ENCODE measurements around the gene MT1M.
"Not testable (repeated sequence)": the region's sequence is repeated elsewhere in the genome, so short reads cannot be mapped to it uniquely, and the experiment has no call there.

Gene MT1M

DNA sequence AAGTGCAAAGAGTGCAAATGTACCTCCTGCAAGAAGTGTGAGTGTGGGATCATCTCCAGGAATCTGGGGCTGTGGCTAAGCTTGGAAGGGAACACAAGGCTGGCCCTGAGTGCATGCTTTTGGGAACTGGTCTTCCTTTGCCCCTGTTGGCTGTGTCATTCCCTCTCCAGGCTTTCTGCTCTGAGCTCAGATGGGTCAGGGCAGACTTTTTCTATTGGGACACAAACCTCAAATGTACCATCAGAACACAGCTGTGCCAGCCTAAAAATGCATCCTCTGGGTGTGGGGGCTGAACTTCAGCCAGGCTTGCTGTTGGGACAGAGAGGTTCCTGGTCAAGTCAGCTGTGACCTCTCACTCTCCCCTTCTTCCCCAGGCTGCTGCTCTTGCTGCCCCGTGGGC lies 20.1 kb downstream of the MT1M start:
- DNase-seq, result no peak

DNA sequence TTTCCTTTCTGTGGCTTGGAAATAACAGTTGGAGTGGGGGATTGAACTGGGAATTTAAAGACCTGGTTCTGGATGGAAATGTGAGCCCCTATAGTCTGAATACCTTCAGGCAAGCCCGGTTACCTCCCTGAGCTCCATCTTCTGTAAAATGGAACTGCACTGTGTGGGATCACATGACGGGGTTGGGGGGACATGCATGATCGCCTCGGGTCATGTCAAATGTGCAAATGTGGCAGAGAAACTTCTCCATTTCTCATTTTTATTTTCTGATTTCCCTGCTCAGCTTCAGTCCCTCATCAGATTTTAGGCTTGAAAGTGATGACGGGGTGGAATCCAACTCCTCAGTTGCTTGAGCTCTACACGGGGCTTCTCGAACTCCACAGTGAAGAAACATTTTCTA lies 20.8 kb downstream of the MT1M start:
- no peak for DNase-seq

DNA sequence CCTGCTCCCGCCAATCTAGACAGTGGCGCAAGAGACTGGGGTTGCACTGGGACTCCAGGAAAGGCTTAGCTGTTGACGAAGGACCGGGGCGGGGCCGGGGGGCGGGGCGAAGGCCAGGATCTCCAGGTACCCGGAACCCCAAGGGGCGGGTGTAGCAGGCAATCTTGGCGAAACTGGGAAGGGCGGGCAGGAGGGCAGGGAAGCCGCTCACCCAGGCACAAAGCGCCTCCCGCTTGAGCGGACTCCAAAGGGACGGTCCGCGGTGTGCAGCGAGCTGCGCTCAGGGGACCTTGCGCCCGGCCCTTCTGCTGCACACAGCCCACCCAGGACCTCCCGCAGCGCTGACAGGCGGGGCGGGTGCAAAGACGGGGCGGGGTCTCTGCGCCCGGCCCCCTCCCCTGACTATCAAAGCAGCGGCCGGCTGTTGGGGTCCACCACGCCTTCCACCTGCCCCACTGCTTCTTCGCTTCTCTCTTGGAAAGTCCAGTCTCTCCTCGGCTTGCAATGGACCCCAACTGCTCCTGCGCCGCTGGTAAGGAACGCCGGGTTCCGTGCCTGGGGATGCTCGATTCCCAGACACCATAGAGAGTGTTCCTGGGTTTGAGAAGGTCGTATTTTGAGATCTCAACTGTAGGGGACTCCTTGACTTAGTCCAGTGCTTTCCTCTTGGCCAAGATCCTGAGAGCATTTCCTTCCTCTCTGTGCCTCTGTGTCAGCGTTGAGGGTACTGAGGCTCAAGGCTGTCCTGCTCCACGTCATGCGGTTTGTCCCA lies 25.3 kb downstream of the MT1M start, which contains the start of gene MT1F:
Gene MT1F, plus strand, starts transcription at position 405 of the 772 bp plus-strand sequence. Its CDS starts 100 bp downstream, at position 505.
- DNase-seq, result peak; percentile 45

DNA sequence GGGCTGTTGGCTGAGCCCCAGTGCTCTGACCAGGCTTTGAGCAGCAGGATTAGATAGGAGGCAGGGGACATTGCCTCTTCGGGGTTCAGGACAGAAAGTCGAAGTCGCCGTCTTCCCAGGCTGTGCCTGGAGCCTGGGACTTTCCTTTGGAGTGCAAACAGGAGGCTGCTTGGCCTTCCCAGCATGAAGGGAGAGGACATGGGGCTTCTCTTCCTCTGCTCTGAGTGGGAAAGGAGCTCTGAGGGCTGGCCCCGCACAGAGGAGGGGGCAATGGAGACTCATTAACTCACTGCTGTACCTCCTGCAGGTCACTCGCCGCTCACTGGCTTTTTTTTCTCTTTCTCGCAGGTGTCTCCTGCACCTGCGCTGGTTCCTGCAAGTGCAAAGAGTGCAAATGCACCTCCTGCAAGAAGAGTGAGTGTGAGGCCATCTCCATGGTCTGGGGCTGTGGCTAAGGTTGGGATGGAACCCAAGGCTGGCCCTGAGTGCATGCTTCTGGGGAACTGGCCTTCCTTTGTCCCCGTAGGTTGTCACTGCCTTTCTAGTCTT lies 25.9 kb downstream of the MT1M start:
- no peak for DNase-seq

DNA sequence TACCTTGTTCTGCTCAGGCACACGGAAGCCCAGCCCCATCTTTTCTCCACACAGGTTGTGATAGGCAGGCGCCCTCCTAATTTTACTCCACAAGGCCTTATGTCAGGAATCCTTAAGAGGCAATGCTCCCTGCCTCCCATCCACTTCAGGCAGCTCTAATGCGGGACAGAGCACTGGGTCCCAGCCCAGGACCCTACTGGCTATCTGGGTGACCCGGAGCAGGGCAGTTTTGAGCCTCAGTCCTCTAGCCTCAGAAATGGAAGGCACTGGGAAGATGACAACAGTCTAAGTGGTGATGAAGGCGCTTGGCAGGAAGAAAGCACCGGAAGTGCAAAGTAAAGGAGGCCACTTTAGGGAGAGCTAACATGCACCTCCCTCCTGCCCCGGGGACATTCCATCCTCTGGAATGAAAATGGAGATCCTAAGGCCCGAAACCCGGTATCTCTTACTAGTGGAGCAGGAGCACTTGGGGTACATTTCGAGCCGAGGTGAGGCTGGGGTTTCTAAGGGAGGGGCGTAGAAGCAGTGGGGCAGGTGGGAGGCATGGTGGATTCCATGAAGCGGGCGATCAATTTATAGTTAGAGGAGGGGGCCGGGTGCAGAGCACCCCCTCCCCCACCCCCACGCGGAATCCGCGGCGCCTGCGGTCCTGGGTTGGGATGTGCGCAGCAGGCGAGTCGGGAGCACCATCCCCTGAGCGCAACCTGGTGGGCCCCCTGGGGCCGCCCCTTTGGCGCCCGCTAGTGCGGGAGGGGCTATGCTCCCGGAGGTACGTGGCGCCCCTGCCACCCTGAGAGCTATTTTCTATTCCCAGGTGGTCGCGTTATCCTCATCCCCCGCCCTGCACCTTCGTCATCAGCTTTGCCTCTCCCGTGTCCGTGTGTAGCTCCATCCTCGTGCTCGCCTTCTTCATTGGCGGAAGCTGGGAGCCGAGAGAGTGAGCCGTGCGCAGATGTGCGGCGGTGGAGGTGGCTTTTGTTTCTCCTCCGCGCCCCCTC lies 30.2 kb downstream of the MT1M start:
- DNase-seq, result no peak

DNA sequence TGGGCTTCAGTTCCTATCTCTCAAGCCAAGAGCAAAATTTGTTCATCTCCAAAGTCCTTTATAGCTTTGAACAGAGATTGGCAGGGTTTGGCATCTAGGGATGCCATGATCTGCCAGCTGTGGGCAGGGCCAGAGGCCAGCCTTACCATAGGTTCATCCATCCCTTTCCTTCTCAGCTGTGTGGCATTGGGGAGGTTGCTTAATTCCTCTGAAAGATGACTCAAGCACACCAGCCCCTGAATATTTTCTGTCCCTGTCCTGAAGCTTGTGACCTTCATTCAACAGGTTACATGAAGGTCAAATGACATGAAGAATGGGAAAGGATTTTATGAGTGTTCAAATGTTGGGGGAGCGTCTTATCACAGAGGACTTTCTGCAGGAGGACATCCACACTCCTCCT lies 32.0 kb downstream of the MT1M start:
- no peak for DNase-seq

DNA sequence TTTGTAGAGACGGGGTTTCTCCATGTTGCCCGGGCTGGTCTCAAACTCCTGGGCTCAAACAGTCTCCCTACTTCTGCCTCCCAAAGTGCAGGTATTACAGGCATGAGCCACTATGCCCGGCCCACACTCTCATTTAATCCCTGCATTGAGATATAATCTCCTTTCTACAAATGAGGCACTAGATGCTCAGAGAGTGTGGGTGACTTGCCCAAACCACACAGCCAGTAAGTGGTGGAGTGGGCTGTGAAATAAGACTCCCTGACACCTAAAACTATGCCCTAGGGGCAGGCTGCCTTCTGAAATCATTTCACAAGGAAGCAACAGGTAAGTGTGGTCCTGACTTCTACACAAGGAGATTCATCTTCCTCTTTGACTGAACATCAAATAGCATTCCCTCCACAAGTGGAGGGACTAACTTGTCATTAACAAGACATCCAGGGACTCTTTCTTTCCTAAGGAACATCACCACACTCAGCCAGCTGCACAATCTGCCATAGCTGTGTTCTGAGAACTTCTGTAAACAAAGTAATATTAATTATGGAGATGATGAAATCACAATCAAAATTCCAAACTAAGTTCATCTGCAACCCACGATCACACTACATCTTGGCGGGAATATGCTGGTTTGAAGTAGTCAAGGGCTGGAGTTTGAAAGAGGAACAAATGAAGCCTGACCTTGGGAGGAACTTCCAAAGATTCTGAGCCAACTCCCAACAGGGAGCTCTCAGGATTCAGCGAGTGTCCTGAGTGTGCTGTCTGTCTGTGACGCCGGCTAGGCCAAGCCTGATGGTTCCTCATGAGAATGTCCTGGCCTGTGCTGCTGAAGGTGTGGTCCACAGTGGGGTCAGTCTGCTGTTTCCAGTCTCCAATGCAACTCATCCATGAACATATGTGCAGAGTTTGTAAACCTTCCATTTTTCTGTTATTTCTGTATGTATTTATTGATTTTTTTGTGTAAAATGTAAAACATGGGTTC lies 33.1 kb downstream of the MT1M start:
- DNase-seq, result not testable (repeated sequence)

DNA sequence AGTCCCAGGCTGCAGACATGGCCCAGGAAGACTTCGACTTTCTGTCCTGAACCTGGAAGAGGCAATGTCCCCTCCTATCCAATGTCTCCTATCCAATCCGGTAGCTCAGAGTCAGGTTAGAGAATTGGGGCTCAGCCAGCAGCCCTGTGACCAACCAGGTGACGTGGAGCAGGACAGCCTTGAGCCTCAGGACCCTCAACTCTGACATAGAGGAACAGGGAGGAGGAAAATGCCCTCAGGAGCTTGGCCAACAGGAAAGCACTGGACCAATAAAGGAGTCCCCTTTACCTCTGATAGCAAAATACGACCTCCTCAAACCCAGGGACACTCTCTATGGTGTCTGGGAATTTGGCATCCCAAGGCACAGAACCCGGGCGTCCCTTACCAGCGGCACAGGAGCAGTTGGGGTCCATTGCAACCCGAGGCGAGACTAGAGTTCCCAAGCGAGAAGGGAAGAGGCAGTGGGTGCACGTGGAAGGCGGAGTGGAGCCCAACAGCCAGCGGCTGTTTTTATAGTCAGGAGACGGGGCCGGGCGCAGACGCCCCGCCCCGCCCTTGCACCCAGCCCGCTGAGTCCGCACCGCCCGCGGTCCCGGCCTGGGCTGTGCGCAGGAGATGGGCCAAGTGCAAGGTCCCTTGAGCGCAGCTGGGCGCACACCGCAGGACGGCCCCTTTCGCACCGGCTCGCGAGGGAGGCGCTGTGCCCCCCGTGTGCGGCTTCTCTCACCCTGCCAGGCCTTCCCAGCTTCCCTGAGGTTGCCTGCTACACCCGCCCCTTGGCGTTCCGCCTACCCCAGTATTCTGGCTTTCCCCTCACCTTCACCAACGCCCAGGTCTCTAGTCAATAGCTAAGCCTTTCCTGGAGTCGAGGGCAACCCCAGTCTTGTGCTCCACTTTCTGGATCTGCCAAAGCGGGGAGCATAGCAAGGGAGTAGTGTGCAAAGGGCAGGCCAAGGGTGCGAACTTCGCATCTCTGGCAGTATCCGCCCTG lies 35.4 kb downstream of the MT1M start, which contains the start of gene MT1G:
Gene MT1G, minus strand, starts transcription at position 485 of the 991 bp plus-strand sequence. Its CDS starts 72 bp downstream, at position 413.
- DNase-seq, result no peak

DNA sequence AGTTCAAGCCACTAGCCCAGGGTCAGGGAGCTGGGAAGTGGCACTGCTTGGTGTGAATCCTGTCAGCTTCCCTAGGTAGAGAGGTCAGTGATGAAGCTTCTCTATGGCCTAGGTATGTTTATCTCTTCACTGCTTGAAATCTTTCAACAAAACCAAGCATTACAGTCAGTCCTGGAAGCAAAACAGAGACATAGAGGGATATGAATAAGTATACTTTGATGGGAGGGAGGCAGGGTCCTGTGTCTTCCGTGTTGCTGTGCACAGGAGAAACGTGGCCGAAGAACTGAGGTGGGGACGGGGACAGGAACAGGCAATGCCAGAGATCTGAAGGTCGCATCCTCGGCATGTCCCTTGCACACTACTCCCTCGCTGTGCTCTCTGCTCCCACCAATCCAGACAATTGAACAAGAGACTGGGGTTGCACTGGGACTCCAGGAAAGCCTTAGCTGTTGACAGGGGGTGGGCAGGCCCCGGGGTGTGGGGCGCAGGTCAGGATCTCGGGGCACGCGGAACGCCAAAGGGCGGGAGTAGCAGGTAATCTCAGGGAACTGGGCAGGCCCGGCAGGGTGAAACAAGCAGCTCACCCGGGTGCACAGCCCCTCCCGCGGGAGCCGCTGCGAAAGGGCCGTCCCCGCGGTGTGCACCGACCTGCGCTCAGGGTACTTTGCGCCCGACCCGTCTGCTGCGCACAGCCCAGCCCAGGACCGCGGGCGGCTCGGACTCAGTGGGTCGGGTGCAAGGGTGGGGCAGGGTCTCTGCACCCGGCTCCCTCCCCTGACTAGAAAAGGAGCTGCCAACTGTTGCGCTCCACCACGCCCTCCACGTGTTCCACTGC lies 36.8 kb downstream of the MT1M start, which contains the start of gene MT1H:
Gene MT1H, plus strand, starts transcription at position 810 of the 835 bp plus-strand sequence. CDS start 71 bp downstream, outside the sequence.
- DNase-seq, result no peak

DNA sequence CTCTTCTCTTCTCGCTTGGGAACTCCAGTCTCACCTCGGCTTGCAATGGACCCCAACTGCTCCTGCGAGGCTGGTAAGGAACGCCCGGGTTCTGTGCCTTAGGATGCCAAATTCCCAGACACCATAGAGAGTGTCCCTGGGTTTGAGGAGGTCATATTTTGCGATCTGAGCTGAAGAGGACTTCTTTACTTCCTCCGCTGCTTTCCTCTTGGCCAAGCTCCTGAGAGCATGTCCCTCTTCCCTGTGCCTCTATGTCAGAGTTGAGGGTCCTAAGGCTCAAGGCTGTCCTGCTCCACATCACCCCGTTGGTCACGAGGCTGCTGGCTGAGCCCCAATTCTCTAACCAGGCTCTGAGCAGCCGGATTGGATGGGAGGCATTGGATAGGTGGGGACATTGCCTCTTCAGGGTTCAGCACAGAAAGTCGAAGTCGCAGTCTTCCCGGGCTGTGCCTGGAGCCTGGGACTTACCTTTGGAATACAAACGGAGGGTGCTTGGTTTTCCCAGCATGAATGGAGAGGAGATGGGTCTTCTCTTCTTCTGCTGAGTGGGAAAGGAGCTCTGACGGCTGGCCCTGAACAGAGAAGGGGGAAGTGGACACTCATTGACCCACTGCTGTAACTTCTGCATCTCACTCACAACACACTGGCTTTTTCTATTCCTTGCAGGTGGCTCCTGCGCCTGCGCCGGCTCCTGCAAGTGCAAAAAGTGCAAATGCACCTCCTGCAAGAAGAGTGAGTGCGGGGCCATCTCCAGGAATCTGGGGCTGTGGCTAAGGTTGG lies 37.6 kb downstream of the MT1M start:
- no peak for DNase-seq

DNA sequence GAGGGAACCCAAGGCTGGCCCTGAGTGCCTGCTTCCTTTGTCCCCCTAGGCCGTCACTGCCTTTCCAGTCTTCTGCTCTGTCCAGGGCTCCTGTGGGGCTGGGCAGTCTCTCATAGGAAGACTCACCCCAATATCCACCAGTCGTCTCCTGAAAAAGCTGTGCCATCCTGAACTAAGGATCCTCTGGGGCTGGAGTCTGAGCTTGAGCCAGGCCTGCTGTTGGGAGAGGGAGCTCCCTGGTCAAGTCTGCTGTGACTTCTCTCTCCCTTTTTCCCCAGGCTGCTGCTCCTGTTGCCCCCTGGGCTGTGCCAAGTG lies 38.1 kb downstream of the MT1M start:
- DNase-seq, result no peak

DNA sequence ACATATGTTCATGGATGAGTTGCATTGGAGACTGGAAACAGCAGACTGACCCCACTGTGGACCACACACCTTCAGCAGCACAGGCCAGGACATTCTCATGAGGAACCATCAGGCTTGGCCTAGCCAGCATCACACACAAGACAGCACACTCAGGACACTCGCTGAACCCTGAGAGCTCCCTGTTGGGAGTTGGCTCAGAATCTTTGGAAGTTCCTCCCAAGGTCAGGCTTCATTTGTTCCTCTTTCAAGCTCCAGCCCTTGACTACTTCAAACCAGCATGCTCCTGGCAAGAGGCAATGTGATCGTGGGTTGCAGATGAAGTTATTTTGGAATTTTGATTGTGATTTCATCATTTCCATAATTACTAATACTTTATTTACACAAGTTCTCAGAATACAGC lies 39.2 kb downstream of the MT1M start:
- DNase-seq, result not testable (repeated sequence)

DNA sequence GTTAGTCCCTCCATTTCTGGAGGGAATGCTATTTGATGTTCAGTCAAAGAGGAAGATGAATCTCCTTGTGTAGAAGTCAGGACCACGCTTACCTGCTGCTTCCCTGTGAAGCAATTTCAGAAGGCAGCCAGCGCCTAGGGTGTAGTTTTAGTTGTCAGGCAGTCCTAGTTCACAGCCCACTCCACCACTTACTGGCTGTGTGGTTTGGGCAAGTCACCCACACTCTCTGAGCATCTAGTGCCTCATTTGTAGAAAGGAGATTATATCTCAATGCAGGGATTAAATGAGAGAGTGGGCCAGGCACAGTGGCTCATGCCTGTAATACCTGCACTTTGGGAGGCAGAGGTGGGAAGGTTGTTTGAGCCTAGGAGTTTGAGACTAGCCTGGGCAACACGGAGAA lies 39.7 kb downstream of the MT1M start:
- not testable (repeated sequence) for DNase-seq

DNA sequence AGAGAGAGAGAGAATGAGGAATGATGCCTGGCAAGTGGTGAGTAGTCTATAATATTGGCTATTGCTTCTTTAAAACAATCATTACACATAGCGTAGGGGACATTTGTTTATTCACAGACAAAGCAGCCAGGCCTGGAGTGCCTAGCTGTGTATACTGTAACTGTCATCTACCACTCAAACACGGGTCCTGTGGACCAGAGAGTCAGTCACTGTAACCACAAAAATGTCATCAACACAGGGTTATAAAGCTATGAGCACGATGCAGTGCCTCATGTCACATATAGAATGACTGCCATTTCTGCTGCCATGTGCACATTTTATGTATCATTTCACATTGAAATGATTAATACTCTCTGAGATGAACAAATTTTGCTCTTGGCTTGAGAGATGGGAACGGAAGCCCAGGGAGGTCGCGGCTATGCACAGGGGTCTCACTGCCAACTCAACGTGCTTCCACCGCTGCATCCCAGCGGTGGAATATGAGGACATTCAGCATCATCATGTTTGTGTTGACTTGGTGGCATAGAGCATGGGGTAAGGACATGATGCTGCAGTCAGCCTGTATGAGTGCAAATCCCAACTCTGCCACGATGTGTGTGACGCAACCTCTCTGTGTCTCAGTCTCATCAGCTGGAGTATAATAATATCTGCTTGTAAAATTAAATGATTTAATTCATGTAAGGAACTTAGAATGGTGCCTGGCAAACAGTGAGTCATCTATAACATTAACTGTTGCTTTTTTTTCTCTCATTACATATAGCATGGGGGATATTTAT lies 40.5 kb downstream of the MT1M start:
- DNase-seq, result no peak

DNA sequence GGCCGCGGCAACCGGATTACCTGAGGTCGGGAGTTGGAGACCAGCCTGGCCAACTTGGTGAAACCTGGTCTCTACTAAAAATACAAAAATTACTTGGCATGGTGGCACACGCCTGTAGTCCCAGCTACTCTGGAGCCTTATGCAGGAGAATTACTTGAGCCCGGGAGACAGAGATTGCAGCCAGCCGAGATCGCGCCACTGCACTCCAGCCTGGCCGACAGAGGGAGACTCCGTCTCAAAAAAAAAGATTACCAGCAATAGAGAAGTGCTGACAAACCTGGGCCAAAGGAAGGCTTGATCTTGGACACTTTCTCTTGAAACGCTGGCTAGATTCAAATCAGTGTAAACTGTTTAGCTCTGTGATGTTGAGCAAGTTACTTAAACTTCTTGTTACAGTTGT lies 41.5 kb downstream of the MT1M start:
- no peak for DNase-seq

DNA sequence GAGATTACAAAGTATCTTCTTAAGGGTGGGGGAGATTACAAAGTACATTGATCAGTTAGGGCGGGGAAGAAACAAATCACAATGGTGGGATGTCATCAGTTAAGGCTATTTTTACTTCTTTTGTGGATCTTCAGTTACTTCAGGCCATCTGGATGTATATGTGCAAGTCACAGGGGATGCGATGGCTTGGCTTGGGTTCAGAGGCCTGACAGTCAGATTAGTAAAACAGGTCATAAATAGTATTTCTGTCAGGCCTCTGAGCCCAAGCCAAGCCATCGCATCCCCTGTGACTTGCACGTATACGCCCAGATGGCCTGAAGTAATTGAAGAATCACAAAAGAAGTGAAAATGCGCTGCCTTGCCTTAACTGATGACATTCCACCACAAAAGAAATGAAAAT lies 42.1 kb downstream of the MT1M start:
- not testable (repeated sequence) for DNase-seq

DNA sequence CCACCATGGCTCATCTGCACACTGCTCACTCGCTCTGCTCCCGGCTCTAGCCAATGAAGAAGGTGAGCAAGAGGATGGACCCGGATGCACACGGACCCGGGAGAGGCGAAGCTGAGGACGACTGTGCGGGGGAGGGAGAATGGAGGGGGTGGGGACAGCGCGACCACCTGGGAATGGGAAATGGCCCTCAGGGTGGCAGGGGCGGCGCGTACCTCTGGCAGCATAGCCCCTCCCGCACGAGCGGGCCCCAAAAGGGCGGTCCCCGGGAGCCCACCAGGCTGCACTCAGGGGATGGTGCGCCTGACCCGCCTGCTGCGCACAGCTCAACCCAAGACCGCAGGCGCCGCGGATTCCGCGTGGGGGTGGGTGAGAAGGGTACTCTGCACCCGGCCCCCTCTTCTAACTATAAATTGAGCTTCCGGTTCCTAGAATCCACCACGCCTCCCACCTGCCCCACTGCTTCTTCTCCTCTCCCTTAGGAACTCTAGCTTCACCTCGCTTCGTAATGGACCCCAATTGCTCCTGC lies 43.3 kb downstream of the MT1M start:
- peak; percentile 16 for DNase-seq

DNA sequence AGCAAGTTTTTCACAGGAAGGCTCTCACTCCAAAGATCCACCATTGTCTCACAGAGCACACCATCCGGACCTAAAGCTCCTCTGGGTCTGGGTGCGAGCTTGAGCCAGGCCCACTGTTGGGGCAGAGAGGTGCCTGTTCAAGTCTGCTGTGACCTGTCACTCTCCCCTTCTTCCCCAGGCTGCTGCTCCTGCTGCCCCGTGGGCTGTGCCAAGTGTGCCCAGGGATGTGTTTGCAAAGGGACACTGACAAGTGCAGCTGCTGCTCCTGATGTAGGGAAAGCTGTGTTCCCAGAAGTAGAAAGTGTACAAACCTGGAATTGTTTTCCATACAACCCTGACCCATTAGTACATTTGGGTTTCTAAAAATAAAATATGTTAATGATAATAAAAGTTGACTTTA lies 45.0 kb downstream of the MT1M start:
- no peak for DNase-seq

Data from activated CD4-positive, alpha-beta T cell treated with anti-CD3 and anti-CD28 coated beads for 1 hour (primary cell).